Activated CD8-positive, alpha-beta memory T cell treated with anti-CD3 and anti-CD28 coated beads, Interleukin-2, amount 50 U/mL, for 24 hours (primary cell): ENCODE measurements around the gene TGFBR3.
"Not testable (repeated sequence)": the region's sequence is repeated elsewhere in the genome, so short reads cannot be mapped to it uniquely, and the experiment has no call there.

ENCODE experiments used
- DNase-seq: peaks from one replicate; pipeline ENCODE4 v3.0.0-alpha.2; 2020; ENCODE audit errors: extremely low read depth

TGFBR3 gene

GRCh38 chr1:91851130-91852010, 34.6 kb downstream of the TGFBR3 start:
- DNase-seq = no peak

- DNase-seq = no peak
Measured at GRCh38 chr1:91850708-91851107, 35.2 kb downstream of the TGFBR3 start.

GRCh38 chr1:91847851-91848250, 38.1 kb downstream of the TGFBR3 start:
- no peak for DNase-seq

- DNase-seq = no peak
Measured at GRCh38 chr1:91846639-91847013, 39.3 kb downstream of the TGFBR3 start.

- DNase-seq = no peak
Measured at GRCh38 chr1:91846007-91846638, 39.8 kb downstream of the TGFBR3 start.

GRCh38 chr1:91844862-91845528, 41.0 kb downstream of the TGFBR3 start:
- no peak for DNase-seq

GRCh38 chr1:91843843-91844242, 42.1 kb downstream of the TGFBR3 start:
- DNase-seq = no peak

- no peak for DNase-seq
Measured at GRCh38 chr1:91842563-91842962, 43.4 kb downstream of the TGFBR3 start.

GRCh38 chr1:91842056-91842455, 43.9 kb downstream of the TGFBR3 start:
- no peak for DNase-seq

- DNase-seq = not testable (repeated sequence)
Measured at GRCh38 chr1:91840276-91840675, 45.7 kb downstream of the TGFBR3 start.

- no peak for DNase-seq
Measured at GRCh38 chr1:91836331-91837040, 49.5 kb downstream of the TGFBR3 start.

GRCh38 chr1:91835087-91835521, 50.8 kb downstream of the TGFBR3 start:
- DNase-seq = no peak

GRCh38 chr1:91834549-91834948, 51.4 kb downstream of the TGFBR3 start:
- not testable (repeated sequence) for DNase-seq

GRCh38 chr1:91833946-91834345, 52.0 kb downstream of the TGFBR3 start:
- DNase-seq = no peak

- no peak for DNase-seq
Measured at GRCh38 chr1:91831132-91831930, 54.6 kb downstream of the TGFBR3 start.

- DNase-seq = no peak
Measured at GRCh38 chr1:91830242-91831131, 55.5 kb downstream of the TGFBR3 start.

GRCh38 chr1:91829293-91830153, 56.4 kb downstream of the TGFBR3 start:
- DNase-seq = no peak

GRCh38 chr1:91828583-91829281, 57.2 kb downstream of the TGFBR3 start:
- no peak for DNase-seq
